Fibroblast of the conjunctiva (primary cell): ENCODE results near the gene RBM39.
"Not testable (repeated sequence)": the region's sequence is repeated elsewhere in the genome, so short reads cannot be mapped to it uniquely, and the experiment has no call there.

Source experiments
- DNase-seq: peaks from one replicate; pipeline ENCODE4 v3.0.0-alpha.2; 2010; ENCODE audit warnings: low read depth

The RBM39 gene

DNA sequence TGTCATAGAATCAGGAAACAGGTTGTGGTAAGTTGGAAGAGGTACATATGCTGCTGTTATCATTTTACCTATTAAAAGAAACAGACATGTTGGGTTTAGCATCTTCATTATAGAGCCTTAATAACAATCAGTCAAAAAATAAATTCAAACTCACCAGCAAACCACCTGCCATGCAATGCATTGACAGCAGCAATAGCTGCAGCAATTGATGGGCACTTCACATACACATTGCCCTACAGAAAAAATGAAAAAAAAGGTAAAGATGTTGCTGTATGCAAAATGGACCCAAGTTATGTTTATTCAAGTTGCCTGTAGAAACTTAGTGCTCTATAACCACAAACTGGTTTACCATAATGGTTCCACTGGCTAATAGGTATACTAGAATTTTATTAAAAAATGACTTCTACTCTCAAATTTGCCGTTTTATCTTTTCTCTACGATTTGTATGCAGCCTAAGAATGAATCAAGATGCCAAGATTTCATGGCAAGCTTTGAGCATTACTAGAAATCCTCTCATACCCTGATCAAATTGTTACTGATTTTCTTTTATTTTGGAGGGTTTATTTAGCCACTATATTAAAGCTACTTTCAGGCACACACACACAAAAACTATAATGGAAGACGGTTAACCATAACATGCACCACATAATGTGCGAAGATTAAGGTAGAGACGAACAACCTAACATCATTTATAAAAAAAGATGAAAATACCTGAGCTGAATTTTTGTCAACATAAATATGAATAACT lies 37.4 kb downstream of the RBM39 start:
- no peak for DNase-seq

DNA sequence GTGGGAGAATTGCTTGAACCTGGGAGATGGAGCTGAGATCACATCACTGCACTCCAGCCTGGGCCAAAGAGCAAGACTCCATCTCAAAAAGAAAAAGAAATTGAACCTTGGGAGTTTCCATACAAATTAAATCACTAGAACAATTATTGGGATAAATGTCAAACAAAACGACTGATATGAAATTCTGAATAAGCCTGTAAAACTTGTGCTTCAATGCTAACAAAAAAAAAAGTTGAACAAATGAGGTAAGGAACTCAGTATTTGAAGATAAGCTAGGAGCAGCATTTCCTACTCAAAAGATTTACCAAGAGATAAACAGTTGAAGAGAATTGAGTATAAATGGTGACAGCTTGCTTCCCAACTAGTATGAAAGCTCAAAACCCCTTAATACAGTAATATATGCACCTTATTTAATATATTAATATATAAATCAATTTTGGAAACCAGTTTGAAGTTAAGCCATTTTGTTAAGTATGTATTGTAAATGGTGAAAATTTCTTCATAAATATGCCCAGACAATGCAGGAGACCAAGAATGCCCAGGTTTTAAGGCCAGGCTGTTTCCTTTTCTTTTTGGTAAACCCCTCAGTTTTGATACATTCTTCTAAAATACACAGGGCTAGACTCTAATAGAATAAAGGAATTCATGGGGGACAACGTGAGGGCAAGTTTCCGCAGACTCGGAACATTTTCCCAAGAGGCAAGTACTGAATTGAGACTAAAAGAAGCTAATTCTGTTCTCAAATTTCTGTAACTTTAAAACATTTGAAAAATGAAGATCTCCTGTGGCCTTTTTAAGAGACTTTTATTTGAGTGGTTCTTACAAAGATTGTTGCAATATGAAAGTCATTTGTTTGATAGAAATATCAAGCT lies 39.0 kb downstream of the RBM39 start:
- DNase-seq = no peak

DNA sequence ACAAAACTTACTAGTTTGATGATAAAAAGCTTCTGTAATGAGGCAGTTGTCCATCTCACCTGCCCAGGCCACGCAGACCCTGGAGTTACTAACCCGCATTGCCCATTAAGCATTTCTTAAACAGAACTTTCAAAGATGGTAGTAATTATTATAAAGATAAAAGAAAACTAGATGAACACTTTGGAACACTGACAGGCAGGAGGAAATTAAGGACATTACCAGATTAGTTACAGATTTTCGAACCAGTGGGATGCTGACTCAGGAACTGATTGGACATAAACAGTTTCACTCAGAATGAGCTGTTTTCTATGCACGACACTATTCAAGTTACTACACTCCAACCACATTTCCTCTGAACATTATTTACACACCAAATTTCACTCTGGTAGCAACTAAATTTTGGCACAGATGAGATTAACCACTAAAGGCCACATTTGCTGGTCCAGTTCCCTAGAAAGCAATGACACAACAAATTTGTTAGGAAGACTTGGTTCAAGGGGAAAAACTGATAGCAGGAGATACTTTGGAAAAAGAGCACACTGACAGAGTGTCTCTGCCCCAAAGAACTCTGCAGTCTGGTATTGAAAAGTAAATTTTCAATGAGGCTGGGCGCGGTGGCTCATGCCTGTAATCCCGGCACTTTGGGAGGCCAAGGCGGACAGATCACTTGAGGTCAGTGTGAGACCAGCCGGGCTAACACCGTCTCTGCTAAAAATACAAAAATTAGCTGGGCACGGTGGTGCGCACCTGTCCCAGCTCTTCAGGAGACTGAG lies 39.8 kb downstream of the RBM39 start:
- peak; percentile 23 for DNase-seq

DNA sequence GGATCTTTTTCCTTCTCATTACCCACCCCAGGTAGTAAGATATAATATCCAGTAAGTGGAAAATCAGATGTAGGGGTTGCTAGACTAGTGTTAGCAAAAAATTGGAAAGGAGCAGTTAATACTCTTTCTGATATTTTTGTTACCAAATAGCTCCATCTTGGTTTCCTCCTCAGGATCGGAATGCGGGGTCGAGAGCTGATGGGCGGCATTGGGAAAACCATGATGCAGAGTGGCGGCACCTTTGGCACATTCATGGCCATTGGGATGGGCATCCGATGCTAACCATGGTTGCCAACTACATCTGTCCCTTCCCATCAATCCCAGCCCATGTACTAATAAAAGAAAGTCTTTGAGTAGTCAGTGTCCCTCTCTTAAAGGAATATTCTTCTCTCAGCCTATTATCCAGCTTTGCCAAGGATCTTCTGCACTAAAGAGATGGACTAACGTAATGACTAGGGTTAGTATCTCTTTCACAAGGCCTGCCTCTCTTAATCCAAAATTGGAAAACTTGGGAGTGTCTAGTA lies 41.4 kb downstream of the RBM39 start:
- DNase-seq = no peak

DNA sequence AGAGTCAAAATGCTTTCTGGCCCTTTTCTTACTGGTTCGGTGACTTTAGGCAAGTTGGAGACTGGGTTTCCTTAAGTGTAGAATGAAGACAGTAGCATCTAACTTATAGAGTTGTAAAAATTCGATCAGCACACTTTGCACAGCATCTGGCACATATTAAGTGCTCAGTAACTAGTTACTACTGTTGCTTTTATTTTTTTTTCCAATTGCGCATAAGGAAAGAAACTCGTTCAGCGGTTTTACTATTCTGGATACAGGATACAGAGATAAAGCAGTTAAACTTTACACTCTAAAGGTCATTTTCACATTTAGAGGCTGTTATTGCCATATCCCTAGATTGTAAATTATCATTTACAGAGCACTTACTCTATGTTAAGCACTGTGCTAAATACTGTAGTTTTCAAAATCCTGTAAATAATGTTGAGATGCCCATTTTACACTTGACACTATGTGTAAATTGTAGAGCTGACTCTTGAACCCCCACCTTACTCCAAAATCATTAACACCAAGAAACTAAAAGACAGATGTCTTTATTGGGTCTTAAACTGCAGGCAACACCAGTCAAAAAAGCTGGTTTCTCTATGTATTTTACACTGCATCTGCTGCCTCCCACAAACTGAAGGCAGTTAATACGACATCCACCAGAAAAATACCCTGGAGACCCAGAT lies 42.0 kb downstream of the RBM39 start:
- DNase-seq = no peak

DNA sequence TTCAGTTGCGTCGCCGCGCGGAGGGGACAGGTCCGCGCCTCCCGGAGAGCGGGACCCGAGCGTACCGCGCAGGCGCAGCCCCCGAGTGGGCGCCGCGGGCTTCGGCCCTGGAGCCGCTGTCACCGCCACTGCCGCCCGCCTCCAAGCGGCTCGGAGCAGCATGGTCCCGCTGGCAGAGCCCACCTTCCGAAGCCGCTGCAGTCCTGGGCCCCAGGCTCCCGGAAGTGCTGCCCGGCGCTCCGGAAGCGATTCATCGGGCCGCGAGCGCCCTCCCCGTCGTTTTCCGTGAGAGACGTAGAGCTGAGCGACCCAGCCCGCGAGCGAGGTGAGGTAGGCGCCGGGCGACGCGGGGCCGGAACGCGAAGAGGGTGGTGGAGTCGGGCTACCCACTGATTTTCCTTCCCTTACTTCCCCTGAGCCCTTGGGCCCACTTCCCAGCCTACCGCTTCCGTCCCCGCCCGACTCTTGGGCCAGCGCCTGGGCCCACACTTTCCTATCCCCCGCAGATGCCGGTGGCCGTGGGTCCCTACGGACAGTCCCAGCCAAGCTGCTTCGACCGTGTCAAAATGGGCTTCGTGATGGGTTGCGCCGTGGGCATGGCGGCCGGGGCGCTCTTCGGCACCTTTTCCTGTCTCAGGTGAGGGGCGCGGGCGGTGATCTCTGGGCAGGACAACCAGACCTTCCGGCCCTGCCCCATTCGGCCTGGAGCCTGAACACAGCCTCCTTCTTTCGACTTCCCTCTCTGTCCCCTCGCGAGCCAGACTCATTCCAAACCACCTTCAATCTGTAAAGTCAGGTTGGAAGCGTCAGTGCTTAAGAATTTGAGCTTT lies 42.7 kb downstream of the RBM39 start, which contains the start of the genes NFS1 and ROMO1:
NFS1 (minus strand) TSS at position 226 of the 830 bp plus-strand sequence; CDS start at position 162, 64 bp downstream.
ROMO1 (plus strand) TSS at position 279 of the 830 bp plus-strand sequence; CDS start at position 507, 228 bp downstream.
- DNase-seq = peak; percentile 55

DNA sequence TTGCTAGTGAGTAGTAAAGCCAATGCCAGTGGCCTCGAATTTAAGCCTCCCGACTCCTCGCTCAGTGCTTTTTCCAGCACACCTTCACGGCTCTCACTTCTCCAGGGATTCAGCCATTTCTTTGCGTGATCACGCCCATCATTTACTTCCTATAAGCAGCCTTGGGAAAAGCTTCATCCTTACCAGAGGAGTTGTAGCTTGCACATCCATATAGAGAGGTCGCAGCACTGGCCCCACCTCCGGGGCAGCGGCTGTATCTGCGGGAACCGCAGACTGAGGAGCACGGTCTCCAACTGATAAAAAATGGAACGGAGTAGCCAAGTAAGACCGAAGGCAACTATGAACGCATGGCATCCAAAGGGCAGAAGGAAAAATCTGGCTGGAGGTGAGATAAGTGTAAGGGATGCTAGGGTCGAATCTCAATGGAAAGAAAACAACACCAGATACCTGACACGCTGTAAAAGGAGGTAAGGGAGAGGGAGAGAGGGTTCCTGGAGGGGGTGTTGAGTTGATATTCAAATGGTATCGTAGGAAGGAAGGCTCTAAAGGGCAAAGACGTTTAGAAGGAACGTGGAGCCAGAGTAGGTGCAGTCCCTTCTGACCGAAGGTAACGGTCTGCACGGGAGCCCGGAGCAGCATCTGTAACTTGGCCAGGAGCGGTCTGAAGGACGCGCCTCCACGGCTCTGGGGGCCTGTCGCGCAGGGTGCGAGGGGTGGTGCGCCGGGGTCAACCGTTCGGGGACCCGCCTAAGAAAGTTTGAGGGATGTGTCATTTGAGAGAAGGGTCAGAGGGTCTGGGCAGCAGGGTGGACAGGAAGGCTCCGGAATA lies 43.5 kb downstream of the RBM39 start:
- DNase-seq = no peak

DNA sequence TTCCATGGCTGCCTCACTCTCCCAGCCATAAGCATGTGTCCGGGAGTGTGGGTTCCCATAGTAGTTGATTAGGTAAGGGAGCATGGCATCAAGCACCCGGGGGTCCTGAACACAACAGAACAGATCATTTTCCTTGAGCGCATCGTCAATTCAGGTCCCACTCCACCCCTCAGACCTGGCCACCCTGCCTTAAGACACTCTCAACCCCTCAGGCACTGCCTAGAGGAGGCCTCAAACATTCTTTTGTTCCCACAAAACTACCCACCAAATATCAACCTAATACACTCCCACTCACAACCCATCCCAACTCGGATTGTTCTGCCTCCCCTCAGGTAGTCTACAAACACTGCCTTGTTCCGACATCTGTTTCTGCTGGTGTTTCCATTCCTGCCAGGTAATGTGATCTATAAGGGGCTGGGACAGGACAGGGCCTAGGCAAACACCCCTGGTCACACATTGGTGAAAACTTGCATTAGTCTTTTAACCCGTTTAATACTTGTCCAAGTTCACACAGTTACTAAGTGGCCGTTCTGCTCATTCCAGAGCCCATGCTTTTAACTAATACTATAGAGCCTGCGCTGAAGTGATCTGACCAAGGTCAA lies 44.3 kb downstream of the RBM39 start:
- DNase-seq = no peak

DNA sequence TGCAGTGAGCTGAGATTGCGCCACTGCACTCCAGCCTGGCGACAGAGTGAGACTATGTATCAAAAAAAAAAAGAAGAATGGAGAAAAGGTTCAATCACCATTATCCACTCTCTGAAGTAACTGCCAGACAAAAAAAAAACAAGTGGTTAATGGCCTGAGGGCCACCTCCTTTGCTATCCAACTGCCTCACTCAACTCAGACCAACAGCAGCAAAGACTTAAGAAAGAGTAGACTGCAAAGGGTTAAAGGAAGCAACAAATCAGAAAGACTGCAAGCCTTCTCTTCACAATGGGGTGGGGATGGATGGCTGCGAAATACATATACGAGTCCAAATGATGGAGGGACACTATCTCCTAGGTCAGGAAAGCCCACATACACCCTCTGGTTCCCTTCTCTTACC lies 46.1 kb downstream of the RBM39 start:
- no peak for DNase-seq

DNA sequence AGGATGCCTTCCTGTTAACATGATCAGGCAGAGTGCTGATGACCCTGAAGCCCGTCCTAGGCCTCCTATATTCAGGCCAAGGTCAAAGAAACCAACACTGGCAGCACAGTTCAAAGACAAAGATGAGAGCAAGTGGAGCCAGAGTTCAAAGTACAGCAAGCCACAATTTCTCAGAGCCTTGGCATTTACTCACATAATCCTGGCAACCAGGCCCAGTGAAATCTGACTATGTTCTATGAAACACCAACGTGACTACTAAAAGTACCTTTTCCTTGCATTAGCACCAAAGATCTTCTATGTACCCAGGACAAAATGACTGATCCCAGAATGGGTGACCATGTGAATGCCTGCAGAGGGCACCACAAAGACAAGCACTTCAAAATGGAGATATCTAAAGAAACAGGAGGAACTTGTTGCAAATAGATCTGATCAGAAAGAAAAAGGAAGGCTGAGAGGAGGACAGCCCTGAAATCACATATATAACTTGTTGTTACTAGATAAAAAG lies 46.8 kb downstream of the RBM39 start:
- no peak for DNase-seq

DNA sequence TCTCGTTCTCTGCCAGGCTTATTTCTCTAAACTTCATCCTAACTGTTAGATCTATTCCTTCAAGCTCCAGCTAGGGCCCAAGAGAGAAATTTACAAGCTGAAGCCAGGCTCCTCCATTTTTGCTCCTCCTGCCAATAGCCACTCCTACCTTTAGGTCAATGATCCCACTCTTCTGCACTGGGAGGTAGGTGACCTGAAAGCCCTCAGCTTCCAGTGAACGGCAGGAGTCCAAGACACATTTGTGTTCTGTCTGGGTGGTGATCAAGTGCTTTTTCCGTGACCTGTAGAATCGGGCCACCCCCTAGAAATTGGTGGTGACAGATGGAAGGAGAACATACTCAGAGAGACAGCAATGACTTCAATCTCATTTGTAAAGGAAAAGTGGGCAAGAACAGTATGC lies 51.8 kb downstream of the RBM39 start:
- DNase-seq = no peak

DNA sequence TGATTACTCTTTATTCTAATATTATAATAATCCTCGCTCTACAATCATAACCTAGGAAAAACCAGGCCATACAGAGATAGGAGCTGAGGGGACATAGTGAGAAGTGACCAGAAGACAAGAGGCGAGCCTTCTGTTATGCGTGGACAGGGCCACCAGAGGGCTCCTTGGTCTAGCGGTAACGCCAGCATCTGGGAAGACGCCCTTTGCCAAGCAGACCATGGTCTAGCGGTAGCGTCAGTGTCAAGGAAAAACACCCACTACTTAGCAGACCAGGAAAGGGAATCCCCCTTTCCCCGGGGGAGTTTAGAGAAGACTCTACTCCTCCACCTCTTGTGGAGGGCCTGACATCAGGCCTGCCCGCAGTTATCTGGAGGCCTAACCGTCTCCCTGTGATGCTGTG lies 55.2 kb downstream of the RBM39 start:
- DNase-seq = not testable (repeated sequence)

DNA sequence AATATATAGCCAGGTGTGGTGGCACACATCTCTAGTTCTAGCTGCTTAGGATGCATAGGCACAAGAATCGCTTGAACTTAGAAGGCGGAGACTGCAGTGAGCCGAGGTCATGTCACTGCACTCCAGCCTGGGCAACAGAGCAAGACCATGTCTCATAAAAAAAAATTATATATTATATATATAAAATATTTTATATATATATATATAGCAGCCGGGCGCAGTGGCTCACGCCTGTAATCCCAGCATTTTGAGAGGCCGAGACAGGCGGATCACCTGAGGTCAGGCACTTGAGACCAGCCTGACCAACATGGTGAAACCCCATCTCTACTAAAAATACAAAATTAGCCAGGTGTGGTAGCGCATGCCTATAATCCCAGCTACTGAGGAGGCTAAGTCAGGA lies 56.7 kb downstream of the RBM39 start:
- not testable (repeated sequence) for DNase-seq

DNA sequence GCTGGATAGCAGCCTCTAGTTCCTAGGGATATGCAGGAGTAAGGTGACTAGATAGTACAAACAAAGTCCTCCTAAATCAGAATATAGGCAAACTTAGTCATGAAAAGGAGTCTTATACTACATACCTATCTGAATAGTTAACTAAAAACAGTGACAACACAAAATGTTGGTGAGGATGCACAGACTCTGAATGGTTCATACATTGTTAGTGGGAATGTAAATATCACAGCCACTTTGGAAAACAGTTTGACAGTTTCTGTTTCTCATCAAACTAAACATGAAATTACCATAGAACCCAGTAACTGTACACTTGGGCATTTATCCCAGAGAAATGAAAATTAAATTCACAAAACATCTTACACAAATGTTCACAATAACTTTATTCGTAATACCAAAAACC lies 60.1 kb downstream of the RBM39 start:
- no peak for DNase-seq

DNA sequence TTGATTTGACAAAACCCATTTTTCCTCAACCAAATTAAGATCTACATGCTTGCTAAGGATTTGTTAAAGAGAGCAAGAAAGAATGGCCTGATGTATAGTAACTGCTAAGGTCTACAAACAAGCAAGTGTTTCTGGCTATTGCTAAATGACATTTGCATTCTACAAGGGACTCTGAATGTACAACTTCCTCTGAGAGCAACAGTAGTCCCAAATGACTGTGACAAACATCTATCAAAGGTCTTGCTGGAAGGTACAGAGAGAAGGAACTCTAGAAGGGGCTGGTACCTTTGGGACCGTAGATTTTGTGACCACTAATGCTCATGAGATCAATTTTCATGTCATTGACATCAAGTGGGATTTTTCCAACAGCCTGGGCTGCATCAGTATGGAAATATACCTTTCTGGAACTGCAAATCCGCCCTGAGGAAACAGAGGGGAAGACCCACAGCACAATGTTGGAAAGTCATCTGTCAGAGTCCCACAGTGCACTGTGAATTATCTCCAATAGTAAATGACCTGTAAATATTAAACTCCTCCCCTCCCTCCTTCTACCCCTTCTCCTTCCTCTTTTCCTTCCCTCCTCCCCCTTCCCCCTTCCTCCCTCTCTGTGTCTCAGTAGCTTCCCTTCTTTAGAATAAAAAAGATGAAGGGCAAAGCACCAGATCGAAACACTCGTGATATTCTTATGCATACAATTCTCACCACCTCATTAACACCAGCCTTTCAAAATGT lies 61.4 kb downstream of the RBM39 start:
- DNase-seq = no peak

DNA sequence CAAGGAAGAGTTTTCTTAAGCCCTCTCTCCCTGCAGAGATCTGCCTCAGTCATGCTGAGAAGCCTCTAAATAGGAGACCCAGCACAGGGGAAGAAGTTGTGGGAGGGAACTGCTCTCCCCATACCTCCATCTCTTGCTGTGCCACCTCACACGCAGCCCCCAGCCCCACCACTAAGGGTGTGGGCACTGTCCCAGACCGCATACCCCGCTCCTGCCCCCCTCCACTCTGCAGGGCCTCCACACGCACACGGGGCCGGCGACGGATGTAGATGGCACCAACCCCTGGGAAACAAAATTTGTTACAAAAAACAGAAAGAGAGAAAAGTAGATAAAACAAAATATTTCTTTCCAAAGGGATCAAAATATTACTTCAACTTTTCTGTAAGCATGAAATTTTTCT lies 67.1 kb downstream of the RBM39 start:
- DNase-seq = no peak

DNA sequence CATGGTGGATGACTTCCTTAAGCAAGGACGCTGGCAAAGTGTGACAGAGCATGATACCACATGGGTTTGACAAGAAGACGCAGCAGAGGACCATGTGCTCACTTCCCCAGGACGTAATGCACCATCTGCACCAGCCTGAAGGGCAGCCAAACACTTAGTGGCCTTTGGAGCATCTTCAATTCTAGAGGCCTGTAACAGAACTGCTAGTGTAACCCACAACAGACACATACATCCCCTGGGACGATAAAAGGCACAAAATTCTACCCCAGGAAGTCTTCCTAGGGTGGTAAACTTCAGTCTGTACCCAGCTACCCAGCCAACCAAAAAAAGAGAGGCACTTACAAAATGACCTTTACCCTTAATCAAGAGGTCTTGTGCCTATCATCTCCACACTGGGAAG lies 68.2 kb downstream of the RBM39 start:
- no peak for DNase-seq

DNA sequence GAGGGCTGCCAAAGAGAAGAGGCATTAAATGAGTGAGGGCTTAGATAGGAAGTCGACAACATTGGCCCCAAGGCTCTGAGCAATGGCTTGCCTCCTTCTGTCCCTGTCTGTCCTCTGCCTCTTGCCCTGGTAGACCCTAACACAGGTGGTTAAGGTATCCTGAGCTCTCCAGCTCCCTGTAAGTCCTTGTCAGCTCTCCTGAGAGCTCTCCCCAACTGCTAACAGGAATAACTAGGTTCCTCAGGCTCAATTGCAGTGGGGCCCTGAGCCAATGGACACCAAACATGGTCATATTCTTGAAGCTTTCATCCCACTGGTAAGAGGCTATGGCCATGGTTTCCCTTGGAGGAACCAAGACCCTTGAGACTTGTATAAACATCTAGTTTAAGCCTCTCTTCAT lies 72.4 kb downstream of the RBM39 start:
- no peak for DNase-seq
